GM18517 (cell line): ENCODE measurements around the gene CPNE4.
A peak's percentile ranks its signal among the peaks of the same experiment; 100 is the strongest.

ENCODE experiments used
- ATAC-seq: cut with Tn5 transposase; IDR thresholded peaks from one replicate; pipeline ENCODE4 v1.9.1; 2021; ENCODE audit warnings: mild to moderate bottlenecking, moderate library complexity; ENCODE audit not compliant: unreplicated experiment

The CPNE4 gene

DNA sequence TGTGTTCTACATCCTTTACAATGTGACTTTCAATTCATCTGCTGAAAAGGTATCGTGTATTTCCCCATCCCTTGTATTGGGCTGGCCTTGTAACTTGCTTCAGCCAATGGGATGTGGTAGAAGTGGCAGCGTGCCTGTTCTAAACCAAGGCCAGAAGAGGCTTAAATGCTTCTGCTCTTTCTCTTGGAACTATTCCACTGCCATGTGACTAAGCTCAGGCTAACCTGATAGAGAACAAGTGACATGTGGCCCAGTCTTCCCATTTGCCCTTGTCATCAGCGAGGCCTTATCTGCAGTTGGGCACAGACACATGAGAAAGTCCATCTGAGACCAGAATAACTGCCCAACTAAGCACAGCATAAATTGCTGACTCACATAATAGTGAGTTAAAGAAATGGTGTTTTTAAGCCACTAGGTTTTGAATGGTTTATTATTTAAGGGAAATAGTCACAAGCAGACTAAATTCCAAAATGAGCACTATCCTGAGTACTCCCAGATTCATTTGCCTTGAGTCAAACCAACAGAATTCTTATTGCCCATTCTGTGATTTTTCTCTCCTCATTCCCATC is 230.2 kb downstream of the CPNE4 start:
- ATAC-seq, result no peak

DNA sequence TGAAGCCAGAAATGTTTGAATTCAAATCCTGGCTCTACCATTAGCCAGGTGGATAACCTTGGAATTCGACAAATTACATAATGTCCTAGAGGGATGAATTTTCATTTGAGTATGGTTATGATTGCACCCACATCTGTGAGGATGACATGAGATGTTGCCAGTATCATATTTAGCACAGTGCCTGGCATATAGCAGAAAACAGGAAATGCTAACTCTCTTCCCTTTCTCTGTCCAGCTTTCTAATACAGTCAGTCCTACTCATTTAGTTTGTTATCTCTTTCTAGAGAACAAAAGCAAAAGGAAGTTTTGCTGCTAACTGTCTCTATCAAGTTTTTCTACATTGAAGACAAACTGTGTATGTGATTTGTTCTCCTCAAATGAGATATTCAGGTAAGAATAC is 231.7 kb downstream of the CPNE4 start:
- no peak for ATAC-seq

DNA sequence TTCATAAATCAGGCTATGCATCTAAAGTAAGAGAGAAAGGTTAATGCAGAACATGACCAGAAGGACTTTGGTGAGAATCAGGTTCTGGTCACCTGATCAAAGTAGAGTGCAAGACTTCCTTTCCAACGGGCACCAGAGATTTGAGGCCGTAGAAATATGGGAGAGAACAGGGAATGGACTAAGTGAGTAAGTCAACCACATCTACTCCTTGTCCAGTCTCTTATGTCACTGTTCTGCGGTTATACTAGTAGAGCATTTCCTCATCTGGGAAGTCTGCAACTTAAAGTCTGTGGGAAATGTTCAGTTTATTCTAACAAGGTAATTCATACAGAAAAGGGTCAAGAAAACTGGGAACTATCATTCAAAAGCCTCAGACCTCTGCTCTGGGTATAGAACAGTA is 232.8 kb downstream of the CPNE4 start:
- no peak for ATAC-seq

DNA sequence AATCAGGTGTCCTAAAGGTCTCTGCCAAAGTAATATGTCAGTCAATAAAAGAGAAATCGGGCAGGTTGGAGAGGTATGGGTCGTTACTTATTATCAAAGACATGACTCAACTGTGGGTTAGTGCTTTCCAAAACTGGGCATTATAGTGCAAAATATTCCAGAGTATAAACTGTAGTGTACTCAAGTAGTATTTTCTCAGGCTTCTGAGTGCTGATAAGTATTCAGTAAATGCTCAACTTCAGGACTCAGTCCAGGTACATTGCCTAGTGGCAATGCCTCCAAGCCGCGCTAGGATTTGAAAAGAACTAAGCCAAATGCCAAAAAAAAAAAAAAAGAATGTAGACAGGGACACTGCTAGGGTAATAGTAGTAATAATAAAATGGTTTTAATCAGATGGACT is 233.2 kb downstream of the CPNE4 start:
- ATAC-seq, result no peak

DNA sequence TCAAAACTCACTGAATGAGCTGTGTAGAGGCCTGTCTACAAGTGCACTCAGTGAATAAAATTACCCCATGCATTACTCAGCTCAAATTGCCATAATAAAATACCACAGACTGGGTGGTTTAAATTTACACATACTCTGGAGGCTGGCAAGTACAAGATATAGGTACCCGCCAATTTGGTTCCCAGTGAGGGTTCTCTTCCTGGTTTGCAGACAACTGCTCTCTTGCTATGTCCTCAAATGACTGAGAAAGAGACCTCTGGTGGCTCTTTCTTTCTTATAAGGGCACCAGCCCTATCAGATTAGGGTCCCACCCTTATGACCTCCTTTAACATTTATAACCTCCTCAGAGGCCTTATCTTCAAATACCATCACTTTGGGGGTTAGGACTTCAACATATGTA is 237.0 kb downstream of the CPNE4 start:
- no peak for ATAC-seq

DNA sequence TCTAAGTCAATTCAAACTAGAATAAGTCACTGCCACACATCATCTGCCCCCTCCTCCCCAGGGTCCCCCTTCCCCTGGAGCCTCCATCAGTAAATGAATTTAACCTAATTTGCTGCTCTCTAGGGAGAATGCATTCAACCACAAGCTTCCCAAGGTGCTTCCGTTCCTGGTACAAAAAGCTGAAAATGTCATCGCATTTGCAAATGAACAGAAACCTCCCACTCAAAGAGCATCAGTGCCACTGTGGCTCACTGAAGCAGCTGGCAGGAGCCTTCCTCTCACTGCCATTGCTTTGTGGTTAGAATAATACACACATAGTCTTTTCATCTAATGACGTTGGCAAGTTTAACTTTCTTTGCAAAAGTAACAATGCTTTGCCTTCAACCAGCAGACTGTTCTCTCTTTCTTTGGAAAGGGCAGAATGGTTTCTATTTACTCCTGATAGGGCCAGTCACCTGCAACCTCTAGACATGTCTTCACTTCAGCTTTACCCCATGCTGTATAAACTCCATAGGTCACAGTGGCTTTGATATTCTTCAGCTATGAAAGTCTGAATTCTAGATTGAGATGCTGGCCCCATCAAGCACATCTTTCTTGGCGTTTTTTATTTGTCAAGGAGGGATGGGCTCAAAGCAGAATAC is 238.1 kb downstream of the CPNE4 start:
- ATAC-seq, result peak; percentile 62

DNA sequence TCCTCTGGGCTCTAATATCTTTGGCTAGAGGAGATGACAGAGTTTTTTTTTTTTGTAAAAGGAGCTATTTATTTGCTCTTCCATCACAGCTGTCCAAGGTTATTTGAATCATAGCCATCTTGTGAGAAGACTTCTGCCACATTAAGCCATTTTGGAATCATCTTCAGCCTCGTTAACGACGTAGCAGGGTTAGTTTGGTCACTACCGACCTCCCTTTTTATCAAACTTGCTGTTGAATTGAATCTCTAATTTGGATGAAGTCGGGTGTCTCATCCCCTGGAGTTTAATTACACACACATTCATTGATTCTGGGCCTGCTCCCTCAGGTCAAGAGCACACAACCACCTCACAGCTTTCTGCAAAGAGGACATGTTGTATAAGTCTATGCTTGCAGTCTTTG is 238.7 kb downstream of the CPNE4 start:
- no peak for ATAC-seq

DNA sequence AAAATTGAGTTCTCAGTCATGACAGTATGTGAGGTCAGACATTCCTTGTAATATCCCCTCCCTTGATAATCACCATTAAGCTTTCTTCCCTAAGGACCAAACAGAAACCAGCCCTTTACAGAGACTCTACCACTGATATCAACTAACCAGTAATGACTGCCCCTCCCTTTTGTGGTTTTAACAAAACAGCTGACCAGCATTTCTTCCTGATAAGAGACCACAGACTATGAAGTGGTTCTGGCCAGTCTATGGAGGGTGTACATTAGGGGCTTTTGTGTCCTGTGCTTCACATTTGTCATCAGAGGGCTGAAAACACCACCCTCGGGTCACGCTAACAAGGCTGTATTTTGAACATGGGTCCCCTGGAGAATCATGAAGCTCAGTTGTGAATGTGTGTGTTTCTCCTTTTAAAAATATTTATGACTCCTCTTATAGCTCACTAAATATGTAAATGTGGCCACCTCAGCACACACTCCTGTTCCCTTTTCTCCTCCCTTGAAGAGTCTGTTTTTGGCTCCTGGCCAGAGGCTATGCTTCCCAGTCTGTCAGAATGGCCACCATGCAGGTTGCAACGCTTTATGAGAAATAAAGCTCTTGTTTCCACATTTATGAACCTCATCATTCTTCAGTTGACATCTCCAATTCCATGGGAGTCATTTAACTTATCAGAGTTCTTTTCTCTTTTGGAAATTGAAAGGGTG is 239.3 kb downstream of the CPNE4 start:
- peak; percentile 54 for ATAC-seq

DNA sequence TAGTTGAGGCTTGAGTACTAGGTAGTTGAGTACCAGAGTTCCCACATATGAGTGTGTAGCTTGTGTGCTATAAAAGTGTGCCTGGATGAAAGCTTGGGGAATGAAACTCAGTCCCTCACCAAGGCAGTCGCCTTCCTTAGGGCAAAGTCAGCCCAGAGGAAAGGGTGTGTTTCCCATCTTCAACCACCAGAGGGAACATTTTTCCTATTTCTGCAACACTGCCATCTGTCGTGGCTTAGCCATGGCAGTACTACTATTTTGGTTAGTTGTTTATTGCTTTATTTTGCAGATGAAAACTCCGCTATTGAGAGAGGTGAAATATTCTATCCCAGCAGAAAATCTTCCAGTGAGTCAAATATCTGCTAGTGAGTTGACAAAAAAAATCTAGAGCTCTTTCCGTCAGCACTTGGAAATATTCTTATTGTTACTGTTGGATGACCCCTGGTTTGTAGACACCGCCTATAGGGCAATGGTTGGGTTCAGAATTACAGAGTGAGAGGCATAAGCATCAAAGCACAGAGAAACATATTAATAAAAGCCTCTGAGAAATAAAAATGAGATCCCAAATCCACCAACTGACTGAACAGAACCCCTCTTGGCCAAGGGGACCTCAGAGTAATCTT is 239.9 kb downstream of the CPNE4 start:
- ATAC-seq, result peak; percentile 58

DNA sequence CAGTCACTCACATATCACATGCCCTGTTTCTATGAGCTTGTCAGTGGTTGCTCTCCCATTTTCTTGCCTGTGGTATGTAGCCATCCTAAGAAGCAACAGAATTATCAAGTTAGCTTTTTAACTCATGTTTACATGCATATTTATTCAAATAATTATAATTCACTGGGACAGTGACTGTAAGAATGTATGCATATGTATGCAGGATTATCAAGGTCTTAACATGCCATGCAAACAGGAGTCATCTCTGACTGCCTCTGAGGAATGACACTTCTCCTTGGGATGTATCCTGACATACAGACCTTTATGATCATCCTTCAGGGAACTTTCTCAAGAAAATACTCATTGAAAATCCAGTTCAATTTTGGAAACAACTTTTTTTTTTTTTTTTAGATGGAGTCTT is 240.9 kb downstream of the CPNE4 start:
- no peak for ATAC-seq

DNA sequence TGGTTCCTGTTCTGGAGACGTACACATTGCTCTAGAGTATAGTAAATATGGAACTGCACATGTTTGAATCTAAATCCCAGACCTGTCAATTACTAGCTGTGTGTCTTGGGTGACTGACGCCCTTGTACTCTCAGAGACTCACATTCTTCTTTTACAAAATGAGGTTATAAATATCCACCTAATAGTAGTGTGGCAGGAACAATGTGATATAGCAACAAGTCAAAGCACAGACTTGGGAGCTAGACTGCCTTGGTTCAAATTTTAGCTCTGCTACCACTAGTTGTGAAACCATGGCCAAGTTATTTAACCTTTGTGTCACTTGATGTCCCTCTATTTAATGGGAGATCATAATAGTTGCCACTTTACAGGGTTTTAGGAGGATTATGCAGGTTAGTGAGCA is 245.6 kb downstream of the CPNE4 start:
- no peak for ATAC-seq

DNA sequence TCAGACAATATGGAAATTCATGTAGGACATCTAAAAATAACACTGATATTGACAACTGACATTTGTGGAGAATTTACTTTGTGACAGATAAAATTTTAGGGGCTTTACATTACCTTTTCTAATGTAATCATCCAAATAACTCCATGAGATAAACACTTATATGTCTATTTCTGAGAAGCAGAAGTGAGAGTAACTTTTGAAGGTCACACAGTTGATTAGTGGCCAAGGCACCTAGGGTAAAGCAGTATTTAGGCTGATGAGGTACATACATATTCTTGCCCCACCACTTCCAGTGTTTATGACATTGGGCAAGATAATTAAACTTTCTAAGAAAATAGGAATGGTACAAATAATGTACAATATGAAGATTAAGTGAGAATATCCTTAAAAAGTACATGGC is 248.4 kb downstream of the CPNE4 start:
- ATAC-seq, result no peak

DNA sequence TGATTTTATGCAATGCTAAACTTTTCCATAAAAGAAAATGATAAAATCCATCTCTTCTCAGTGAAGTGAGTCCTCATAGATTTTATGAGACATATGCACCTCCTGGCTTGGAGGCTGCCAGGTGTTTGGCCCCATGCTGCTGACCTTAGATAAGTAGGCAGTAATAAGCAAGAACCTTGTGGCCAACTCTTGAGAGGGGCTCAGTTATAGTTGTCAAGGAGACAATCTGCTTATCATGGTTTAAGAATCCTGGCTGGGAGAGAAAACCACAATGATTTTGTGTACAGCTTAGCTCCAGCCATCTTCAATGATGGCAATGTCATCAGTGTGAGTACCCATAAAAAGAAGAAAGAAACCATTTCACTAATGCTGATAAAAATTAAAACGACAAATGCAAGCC is 252.1 kb downstream of the CPNE4 start:
- ATAC-seq, result no peak

DNA sequence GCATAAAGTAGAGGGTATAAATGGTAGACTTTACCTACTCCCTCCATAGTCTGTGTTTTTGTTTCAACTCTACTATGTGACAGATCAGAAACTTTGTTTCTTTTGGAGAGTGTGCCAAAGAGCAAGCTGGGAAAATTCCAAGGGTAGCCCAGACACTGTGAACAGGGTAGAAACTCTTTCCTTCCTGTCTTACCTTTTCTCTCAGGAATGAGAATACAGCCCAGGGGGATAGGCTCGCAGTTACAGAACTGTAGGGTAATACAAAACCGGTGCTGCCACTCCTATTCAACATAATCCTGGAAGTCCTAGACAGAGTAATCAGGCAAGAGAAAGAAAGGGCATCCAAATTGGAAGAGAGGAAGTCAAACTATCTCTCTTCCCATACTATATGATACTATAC is 256.3 kb downstream of the CPNE4 start:
- no peak for ATAC-seq

DNA sequence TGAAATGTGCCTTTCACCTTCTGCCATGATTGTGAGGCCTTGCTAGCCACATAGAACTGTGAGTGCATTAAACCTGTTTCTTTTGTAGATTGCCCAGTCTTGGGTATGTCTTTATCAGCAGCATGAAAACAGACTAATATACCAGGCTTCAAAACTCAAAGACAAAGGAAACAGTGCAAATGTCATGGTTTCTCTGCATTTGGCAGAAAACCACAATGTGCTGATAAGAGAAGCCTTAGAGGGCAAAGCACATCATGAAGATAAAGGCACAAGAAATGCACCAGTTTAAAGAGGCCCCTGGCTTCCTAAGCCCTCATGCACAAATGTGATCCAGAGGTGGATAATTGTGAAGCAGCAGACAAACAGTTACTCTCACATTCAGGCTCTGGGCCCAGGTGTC is 259.2 kb downstream of the CPNE4 start:
- ATAC-seq, result no peak

DNA sequence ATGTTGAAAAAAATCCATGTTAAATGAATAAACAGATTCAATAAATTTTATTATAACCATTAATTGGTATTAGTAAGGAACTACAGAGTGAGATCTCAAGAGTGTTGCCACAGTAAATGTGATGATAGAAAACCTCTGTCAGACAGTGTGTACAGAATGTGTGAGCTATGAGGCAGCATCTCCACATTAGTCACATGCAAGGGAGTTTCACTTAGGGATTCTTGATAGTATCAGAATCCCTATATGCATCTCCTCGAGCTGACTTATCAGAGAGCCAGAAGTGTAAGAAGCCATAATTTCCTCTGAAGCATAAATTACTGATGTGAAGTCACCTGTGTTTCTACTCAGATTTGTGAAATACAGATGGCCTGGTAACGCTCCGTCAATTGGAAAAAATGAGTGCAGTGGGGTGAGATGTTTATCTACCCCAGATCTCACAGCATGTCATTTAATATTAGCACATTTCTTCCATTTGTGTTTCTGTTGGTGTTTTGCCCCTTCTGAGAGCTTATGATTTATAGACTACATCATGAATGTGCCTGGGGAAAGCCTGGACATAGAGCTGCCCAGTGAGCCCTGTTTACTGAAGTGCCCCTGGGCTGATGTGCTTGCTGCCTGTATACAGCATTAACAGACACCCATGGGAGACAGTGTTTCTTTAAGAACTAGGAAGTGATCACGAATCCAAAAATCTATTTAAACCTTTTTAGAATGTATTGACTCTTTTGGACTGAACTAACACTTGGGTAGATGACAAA is 262.4 kb downstream of the CPNE4 start:
- ATAC-seq, result no peak

DNA sequence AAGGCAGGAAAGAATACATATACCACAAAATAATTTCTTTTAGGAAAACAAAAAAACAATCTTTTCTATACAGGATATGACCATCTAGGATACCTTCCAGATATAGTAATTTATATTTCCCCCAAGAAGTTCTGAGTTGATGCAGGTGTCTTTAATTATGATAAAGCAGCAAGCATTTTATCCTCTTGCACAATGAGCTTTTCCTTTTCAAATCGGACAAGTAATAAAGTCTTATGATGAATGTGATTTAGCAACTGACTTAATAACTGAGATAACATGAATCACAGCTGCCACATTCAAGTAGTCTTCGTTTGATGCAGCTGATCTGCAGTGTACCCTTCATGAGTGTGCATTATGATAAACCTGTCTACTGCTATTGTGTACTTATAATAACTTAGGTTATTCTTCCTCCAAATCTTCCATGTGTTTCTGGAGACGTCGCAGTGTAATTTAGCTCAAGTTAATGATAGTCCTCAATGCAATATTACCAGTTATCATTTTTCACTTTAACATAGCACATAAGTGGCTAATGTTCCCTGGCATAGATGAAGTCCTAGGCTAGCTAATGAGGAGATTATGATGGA is 271.7 kb downstream of the CPNE4 start:
- ATAC-seq, result no peak

DNA sequence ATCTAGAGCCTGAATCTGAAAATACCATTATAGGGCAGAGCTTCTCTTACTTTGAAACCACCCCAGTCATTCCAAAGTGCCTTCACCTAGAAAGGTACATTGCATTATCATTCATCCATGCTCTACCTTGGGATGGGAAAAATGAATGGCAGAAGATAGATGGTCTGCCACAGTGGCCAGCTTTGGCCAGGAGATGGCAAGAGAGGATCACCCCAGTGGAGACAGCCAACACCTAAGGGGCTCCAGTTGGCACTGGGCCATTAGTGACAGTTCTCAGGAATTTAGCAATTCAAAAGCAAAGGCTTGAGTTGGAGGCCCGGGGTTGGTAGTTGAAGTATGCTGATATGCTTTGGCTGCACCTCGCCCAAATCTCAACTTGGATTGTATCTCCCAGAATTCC is 278.4 kb downstream of the CPNE4 start:
- no peak for ATAC-seq

DNA sequence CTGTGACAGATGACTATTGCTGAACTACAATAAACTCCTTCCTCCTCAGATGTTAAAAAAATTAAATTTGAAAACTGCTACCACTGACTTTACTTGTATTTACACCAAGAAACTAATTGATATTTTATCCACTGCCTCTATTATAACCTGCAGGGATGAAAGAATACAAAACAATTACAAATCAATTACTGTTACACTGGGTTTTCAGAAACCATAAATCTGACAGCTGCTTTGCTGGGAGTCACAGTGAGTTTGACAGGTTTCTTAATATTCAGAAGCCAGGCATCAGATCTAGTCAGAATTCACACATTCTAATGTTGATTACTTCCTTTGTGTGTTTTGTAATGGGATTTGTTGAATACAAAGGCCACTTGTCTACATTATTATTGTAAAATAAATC is 279.4 kb downstream of the CPNE4 start:
- ATAC-seq, result no peak

DNA sequence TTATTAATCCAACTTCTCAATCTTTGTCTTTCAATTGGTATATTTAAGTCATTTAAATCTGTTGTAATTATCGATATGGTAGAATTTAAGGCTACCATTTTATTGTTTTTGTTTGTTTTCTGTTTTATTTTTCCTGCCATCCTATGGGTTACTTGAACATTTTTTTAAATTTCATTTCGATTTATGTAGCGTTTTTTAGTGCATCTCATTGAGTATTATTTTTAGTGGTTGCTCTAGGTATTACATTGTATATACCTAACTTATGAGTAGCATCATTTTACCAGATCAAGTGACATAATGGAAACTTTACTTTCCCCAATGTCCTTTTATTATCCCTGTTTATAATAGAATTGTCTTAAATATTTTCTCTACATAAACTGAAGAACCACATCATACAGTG is 284.6 kb downstream of the CPNE4 start:
- ATAC-seq, result no peak

DNA sequence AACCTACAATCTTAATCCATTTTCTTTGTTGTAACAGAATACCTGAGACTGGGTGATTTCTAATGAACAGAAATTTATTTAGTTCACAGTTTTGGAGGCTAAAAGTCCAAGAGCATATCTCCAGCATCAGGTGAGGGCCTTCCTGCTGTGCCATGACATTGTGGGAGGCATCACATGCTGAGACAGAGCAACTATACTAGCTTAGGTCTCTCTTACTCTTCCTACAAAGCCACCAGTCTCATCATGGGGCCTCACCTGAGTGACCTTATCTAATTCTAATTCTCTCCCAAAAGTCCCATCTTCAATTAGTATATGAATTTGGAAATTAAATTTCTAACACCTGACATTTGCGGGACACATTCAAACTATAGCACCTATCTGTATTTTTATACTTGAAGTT is 285.0 kb downstream of the CPNE4 start:
- ATAC-seq, result no peak
